Measurements from ENCODE around the gene EXD3. TPM values are rescaled to one million over a fixed set of nuclear protein-coding genes. Genes with fewer than 3 reads are reported as not detected.
A peak's percentile ranks its signal among the peaks of the same experiment; 100 is the strongest.

Gene EXD3
- total and polyA plus RNA-seq, 2 of the 4 experiments (the other 2 are of a cell fraction): 1.1 to 7.4 TPM

- Histone ChIP-seq H4K5ac (ENCODE audit: low read depth, low read length) (peak overlapping the region; percentile 34), H3K56ac (ENCODE audit: extremely low read depth, insufficient read depth, low read length) (no peak overlapping the region), H3K14ac (replicated peaks; ENCODE audit: low read depth, low read length) (peak overlapping the region; percentile 50; the same call in 1 of the 2 replicates), H3K36me3 (ENCODE audit: control insufficient read depth, insufficient read depth, low read length) (no peaks in the 10 kb centered on the region), H3K4me2 (ENCODE audit: low read depth, low read length) (0 out of 2 replicates have a peak overlapping the region, but pooled peaks have one; percentile 31), H3K27me3 (ENCODE audit: control insufficient read depth, insufficient read depth, low read length) (no peaks in the 10 kb centered on the region), H3K18ac (ENCODE audit: low read depth, low read length) (peak overlapping the region; percentile 28; the same call in 1 of the 2 replicates), H2AK9ac (replicated peaks; ENCODE audit: low read depth, low read length, poor library complexity) (peak overlapping the region; percentile 77), H3K9ac (ENCODE audit: low read depth, low read length) (no peak overlapping the region), H3K9me3 (ENCODE audit: control insufficient read depth, insufficient read depth, low read length) (no peaks in the 10 kb centered on the region), H2BK15ac (ENCODE audit: low read depth, low read length) (peak overlapping the region; percentile 99; the same call in 2 of the 3 replicates), H3K4me1 (ENCODE audit: control insufficient read depth, insufficient read depth, low read length) (peaks cover 26% of the 10 kb centered on the region), H3K79me1 (ENCODE audit: low read depth in 1 of 2, low read length in 2 of 2) (peaks cover 15 to 46% of the 10 kb centered on the region in 2 experiments; a peak in 3 of 4 replicates), H2AFZ (replicated peaks; ENCODE audit: low read length, poor library complexity) (peak overlapping the region; percentile 40), H3K27ac (ENCODE audit: insufficient read depth, low read length) (peak overlapping the region; percentile 66), H3K23ac (ENCODE audit: low read depth, low read length) (no peak overlapping the region), H3K4ac (ENCODE audit: low read depth, low read length) (peak overlapping the region; percentile 90), H2BK20ac (ENCODE audit: low read depth, low read length) (peak overlapping the region; percentile 82), H2AK5ac (ENCODE audit: low read depth, low read length) (peak overlapping the region; percentile 88), H2BK5ac (ENCODE audit: low read depth, low read length, poor library complexity, severe bottlenecking) (peak overlapping the region; percentile 49), H4K8ac (ENCODE audit: low read depth in 2 of 2, low read length in 2 of 2) (peak overlapping the region; percentile 47 to 75), H4K91ac (ENCODE audit: insufficient read depth, low read depth, low read length) (peak overlapping the region; percentile 88), H4K20me1 (ENCODE audit: insufficient read depth, low read length) (no peaks in the 10 kb centered on the region), H3K4me3 (ENCODE audit: insufficient read depth, low read depth, low read length) (no peak overlapping the region), H3K9me1 (ENCODE audit: insufficient read depth, low read length) (peaks cover 12% of the 10 kb centered on the region), H2BK120ac (ENCODE audit: low read depth, low read length) (peak overlapping the region; percentile 88)
- dilution Hi-C loops (cut with HindIII; ENCODE audit: low sequenced_read_pairs, unreplicated experiment) (no loop called here), intact Hi-C loops (cut with micrococcal nuclease) (no loop called here), in situ Hi-C loops (cut with MboI; ENCODE audit: low sequenced_read_pairs) (no loop called here)
- ATAC-seq (ENCODE audit: low read depth) (peak; percentile 63), DNase-seq (peak; percentile 94)
- WGBS, 2 experiments (ENCODE audit: extremely low coverage in 2 of 2, insufficient read length in 1 of 2): 28 to 100% methylated on average over 1 to 5 of the region's 30 CpGs
- peak; percentile 71; the same call in 1 of the 2 replicates for TF ChIP-seq MAZ (IDR thresholded peaks at IDR 0.05; ENCODE audit: borderline replicate concordance, low read depth, low read length)
- TF ChIP-seq ELK1 (IDR thresholded peaks at IDR 0.05; ENCODE audit: borderline replicate concordance, low read depth, low read length): no peak
- TF ChIP-seq BHLHE40 (IDR thresholded peaks at IDR 0.05; ENCODE audit: low read depth, low read length): peak; percentile 99
- peak; percentile 80 for TF ChIP-seq FOS (IDR thresholded peaks at IDR 0.05; ENCODE audit: low read depth, low read length)
- TF ChIP-seq USF2 (IDR thresholded peaks at IDR 0.05; ENCODE audit: low read depth, low read length): peak; percentile 56
- TF ChIP-seq RAD21 (IDR thresholded peaks at IDR 0.05; ENCODE audit: low read length): no peak
- no peak for TF ChIP-seq MAFK (IDR thresholded peaks at IDR 0.05; ENCODE audit: low read depth, low read length)
- TF ChIP-seq RFX5 (IDR thresholded peaks at IDR 0.05; ENCODE audit: low read depth, low read length): no peak
- TF ChIP-seq POLR2A (IDR thresholded peaks at IDR 0.05; ENCODE audit: low read depth, low read length): no peak
- peak; percentile 52 for TF ChIP-seq RCOR1 (IDR thresholded peaks at IDR 0.05; ENCODE audit: insufficient replicate concordance, low read length)
- ChIA-PET CTCF (interaction anchor here (2.6 kb wide), 1 partner anchor 11 kb away, joined by 9 read pairs; the partner anchor contains the start of genes EXD3 and NOXA1), POLR2A (ENCODE audit: unreplicated experiment) (no interaction called here)
- no TSS peak for BruUV-seq (replicated peaks)
Measured at GRCh38 chr9:137411645-137412380, 11.1 kb downstream of the EXD3 start.

Measured in IMR-90 (cell line).